Muscle of leg (tissue), 16 donors: ENCODE data around the gene VWA3A. TPM values are rescaled to one million over a fixed set of nuclear protein-coding genes. Genes with fewer than 3 reads are reported as not detected.
"Not testable (repeated sequence)": the region's sequence is repeated elsewhere in the genome, so short reads cannot be mapped to it uniquely, and the experiment has no call there.

Experiments
- DNase-seq: peaks from one replicate; pipeline ENCODE4 v3.0.0; 2013
- H3K27ac ChIP-seq: one replicate; pipeline ENCODE4 v1.5.1; 2013; ENCODE audit warnings: mild to moderate bottlenecking, low read length, control low read depth
- H3K27me3 ChIP-seq: one replicate; pipeline ENCODE4 v1.6.1; 2013; ENCODE audit warnings: low read length; ENCODE audit not compliant: control insufficient read depth, insufficient read depth
- H3K36me3 ChIP-seq: one replicate; pipeline ENCODE4 v1.6.1; 2013; ENCODE audit warnings: low read length; ENCODE audit not compliant: control insufficient read depth, insufficient read depth
- H3K4me1 ChIP-seq: one replicate; pipeline ENCODE4 v1.6.1; 2013; ENCODE audit warnings: low read length; ENCODE audit not compliant: control insufficient read depth, insufficient read depth
- H3K4me3 ChIP-seq: one replicate; pipeline ENCODE4 v1.5.1; 2013; ENCODE audit warnings: low read length, control low read depth
- H3K9me3 ChIP-seq: replicated peaks from 2 replicates; pipeline ENCODE4 v1.6.1; 2013; ENCODE audit warnings: low read depth, low read length; ENCODE audit not compliant: control insufficient read depth
- WGBS: methylation state at CpG from one replicate; pipeline ENCODE4 v1.1.5; 2013; ENCODE audit warnings: missing lambda C conversion rate; ENCODE audit not compliant: insufficient coverage; 5-methylcytosine and 5-hydroxymethylcytosine counted together
- long read RNA-seq, 11 donors: transcript quantifications; one replicate each; lab custom pipeline, GENCODE V29; 2026
- polyA plus RNA-seq, 8 donors: library from polyadenylated mRNA; unstranded; fragments of 120-200 nt; gene quantifications; one replicate each; pipeline versions ENCODE4 v1.2.1 to v1.2.3, GENCODE V29; 2013; ENCODE audit warnings: inconsistent platforms in 1 of 8, low replicate concordance in 1 of 8; ENCODE audit not compliant: insufficient read length in 8 of 8, insufficient read depth in 1 of 8
- total RNA-seq: library from RNA; stranded (reverse); fragments of 120-200 nt; gene quantifications from one replicate; pipeline ENCODE4 v1.2.4, GENCODE V29; 2013

Gene VWA3A, protein sequence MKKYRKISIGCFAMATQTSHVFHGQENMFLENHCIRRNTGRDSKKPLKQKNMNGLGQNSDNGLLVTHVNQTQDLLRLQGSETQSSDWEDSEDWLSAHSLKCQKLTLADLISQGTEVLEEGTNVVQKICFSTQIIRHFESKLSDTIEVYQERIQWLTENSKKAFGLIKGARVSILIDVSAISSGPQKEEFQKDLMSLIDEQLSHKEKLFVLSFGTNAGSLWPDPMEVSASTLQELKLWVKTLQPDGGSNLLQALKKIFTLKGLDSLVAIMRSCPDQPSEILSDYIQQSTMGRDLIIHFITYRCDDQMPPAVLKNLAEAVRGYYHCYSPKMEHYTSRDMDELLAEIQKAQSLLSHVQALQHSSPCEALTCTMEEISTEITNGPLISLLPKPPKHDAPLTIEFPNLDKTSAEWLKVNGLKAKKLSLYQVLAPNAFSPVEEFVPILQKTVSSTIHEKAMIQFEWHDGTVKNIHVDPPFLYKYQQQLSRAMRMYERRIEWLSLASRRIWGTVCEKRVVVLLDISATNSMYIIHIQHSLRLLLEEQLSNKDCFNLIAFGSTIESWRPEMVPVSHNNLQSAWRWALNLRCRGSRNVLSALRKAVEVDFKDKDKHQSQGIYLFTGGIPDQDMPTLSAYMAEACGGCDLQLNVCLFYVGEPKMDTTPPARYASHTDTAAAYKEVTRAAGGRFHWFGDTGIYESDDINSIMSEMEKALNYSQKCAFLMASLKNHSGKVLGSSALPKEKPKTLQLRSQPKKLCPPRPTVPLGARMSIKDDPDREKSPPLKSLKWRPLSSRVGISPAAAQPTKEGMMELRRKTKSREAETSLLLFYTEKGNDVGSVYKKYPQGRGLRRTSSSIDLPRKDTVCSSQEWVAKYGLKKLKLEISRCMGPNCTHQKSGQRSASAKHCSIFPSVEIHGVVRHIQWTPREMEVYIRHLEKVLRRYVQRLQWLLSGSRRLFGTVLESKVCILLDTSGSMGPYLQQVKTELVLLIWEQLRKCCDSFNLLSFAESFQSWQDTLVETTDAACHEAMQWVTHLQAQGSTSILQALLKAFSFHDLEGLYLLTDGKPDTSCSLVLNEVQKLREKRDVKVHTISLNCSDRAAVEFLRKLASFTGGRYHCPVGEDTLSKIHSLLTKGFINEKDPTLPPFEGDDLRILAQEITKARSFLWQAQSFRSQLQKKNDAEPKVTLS
- total RNA-seq: 0.09 TPM
- under 1 TPM in 7 of 8 donors, not detected in 1; 0.08 to 0.53 (median 0.23) TPM for polyA plus RNA-seq
- long read RNA-seq, donor 1: 0 reads
- long read RNA-seq, donor 2: 0 reads
- long read RNA-seq, donor 3: 0 reads
- long read RNA-seq, donor 4: 0 reads
- long read RNA-seq, donor 5: 0 reads
- long read RNA-seq, donor 6: 0 reads
- long read RNA-seq, donor 7: 0 reads
- long read RNA-seq, donor 8: 0 reads
- long read RNA-seq, donor 9: 0 reads
- long read RNA-seq, donor 10: 0 reads
- long read RNA-seq, donor 11: 0 reads

DNA sequence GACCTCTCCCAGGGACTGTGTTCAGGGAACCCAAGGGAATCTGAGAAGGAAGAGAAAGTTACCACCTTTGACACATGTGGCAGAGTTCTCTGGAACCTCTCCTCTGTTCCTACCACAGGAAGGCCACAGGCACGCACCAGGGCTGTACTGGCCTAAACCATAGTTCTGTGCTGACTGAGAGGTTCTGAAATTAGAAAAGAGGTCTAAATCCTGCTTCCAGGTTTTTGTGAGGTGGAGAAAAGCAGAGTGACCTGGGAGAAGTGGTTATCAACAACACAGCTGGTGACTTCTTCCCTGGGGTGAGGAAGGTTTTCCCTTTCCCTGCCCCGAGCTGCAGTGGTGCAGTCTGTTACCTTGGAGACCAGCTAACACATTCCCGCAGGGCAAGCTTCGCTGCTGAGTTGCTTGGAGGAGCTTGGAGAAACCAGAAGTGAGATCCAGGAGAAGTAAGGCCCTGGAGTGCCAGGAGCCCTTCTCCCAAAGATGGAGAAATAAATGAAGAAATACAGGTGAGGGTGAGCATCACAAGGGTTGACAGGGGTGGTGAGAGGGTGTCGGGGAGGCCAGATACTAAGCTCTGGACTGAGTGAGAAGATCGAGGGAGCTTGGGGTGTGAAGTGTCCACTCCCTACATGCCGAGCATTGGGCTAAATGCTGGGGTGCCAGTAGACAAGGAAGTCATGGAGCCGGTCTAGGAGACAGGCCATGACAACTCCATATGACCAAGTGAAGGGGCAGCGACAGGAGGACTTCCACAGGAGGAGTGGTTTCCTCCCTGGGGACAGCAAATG is at the start of gene VWA3A:
Gene VWA3A, plus strand, starts transcription at position 399 of the 791 bp plus-strand sequence. Its CDS starts 97 bp downstream, at position 496.
- H3K4me3 ChIP-seq: no peak within 1 kb of the TSS
- no peaks in the 10 kb centered on the region for H3K4me1 ChIP-seq
- no peaks in the 10 kb centered on the region for H3K9me3 ChIP-seq
- no peak within 1 kb of the TSS for H3K27ac ChIP-seq
- H3K36me3 ChIP-seq: no peaks in the 10 kb centered on the region
- no peaks in the 10 kb centered on the region for H3K27me3 ChIP-seq
- 45% methylated on average over 6 of the region's 9 CpGs for WGBS
- DNase-seq: peak; percentile 8

DNA sequence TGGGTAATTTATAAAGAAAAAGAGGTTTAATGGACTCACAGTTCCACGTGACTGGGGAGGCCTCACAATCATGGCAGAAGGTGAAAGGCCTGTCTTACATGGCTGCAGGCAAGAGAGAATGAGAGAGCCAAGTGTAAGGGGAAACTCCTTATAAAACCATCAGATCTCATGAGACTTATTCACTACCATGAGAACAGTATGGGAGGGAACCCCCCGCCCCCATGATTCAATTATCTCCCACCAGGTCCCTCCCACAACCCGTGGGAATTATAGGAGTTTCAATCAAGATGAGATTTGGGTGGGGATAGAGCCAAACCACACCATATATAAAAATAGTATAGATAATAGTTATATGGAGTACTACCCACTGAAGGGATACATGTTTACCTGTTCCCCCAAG is 48.5 kb upstream of the VWA3A start:
- H3K27me3 ChIP-seq, H3K4me1 ChIP-seq, DNase-seq, H3K9me3 ChIP-seq, H3K27ac ChIP-seq, H3K36me3 ChIP-seq, H3K4me3 ChIP-seq: not testable (repeated sequence)
- WGBS: no CpG with 5 or more reads among the region's 3 CpGs

DNA sequence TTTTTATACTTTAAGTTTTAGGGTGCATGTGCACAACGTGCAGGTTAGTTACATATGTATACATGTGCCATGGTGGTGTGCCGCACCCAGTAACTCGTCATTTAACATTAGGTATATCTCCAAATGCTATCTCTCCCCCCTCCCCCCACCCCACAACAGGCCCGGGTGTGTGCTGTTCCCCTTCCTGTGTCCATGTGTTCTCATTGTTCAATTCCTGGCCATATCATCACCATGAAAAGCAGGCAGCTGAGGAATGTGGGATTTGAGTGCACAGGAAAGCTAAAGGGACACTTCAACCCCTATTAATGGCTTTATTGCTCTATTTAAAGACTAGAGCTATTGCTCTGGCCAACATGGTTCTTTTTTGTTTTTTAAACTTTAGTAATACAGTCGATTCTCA is 46.5 kb upstream of the VWA3A start:
- not testable (repeated sequence) for H3K4me3 ChIP-seq, H3K27ac ChIP-seq, H3K9me3 ChIP-seq, H3K4me1 ChIP-seq, H3K27me3 ChIP-seq, H3K36me3 ChIP-seq
- DNase-seq: peak; percentile 15
- WGBS: no CpG with 5 or more reads among the region's 5 CpGs

DNA sequence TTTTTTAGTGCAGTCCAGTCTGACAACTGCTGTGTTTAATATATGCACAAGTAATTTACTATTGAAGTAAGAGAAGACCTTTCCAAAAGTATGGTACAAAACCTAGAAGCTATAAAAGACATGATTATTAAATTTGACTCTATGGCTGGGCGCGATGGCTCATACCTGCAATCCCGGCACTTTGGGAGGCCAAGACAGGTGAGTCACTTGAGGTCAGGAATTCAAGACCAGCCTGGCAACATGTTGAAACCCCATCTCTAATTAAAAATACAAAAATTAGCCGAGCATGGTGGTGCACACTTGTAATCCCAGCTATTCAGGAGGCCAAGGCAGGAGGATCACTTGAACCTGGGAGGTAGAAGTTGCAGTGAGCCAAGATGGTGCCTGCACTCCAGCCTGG is 41.4 kb upstream of the VWA3A start:
- Histone ChIP-seq H3K27ac (no peak overlapping the region), H3K4me3 (no peak overlapping the region), H3K9me3 (no peaks in the 10 kb centered on the region), H3K36me3 (no peaks in the 10 kb centered on the region), H3K27me3 (no peaks in the 10 kb centered on the region), H3K4me1 (no peaks in the 10 kb centered on the region)
- no peak for DNase-seq
- 90% methylated on average over 3 of the region's 4 CpGs for WGBS

DNA sequence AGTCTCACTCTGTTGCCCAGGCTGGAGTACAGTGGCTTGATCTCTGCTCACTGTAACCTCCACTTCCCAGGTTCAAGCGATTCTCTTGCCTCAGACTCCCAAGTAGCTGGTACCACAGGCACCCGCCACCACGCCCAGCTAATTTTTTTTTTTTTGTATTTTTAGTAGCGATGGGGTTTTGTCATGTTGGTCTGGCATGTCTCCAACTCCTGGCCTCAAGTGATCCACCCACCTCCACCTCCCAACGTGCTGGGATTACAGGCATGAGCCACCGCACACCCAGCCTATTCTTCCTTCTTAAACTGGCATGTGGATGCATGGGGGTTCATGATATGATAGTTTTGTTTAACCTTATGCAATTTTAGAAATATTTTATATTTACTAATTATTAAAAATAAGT is 39.4 kb upstream of the VWA3A start:
- no peak for DNase-seq
- 100% methylated on average over 1 of the region's 6 CpGs for WGBS
- no peak overlapping the region for H3K27ac ChIP-seq
- H3K4me3 ChIP-seq: no peak overlapping the region
- no peaks in the 10 kb centered on the region for H3K36me3 ChIP-seq
- no peaks in the 10 kb centered on the region for H3K9me3 ChIP-seq
- no peaks in the 10 kb centered on the region for H3K27me3 ChIP-seq
- H3K4me1 ChIP-seq: no peaks in the 10 kb centered on the region

- Histone ChIP-seq H3K36me3 (no peaks in the 10 kb centered on the region), H3K4me3 (no peak overlapping the region), H3K27me3 (no peaks in the 10 kb centered on the region), H3K4me1 (no peaks in the 10 kb centered on the region), H3K27ac (no peak overlapping the region), H3K9me3 (no peaks in the 10 kb centered on the region)
- no peak for DNase-seq
- 100% methylated on average over 1 of the region's 4 CpGs for WGBS
These were observed 38.4 kb upstream of the VWA3A start for GRCh38 chr16:22053921-22054341.

GRCh38 chr16:22054847-22055590 is 37.3 kb upstream of the VWA3A start:
- H3K36me3 ChIP-seq: no peaks in the 10 kb centered on the region
- no peak overlapping the region for H3K4me3 ChIP-seq
- no peaks in the 10 kb centered on the region for H3K4me1 ChIP-seq
- no peak overlapping the region for H3K27ac ChIP-seq
- H3K9me3 ChIP-seq: no peaks in the 10 kb centered on the region
- no peak for DNase-seq
- no peaks in the 10 kb centered on the region for H3K27me3 ChIP-seq
- WGBS: 100% methylated on average over 1 of the region's 5 CpGs

GRCh38 chr16:22055881-22056280 is 36.5 kb upstream of the VWA3A start:
- no peaks in the 10 kb centered on the region for H3K9me3 ChIP-seq
- no peak for DNase-seq
- no peaks in the 10 kb centered on the region for H3K27me3 ChIP-seq
- no peaks in the 10 kb centered on the region for H3K36me3 ChIP-seq
- no peak overlapping the region for H3K4me3 ChIP-seq
- no peaks in the 10 kb centered on the region for H3K4me1 ChIP-seq
- WGBS: 71% methylated on average over 3 of the region's 5 CpGs
- no peak overlapping the region for H3K27ac ChIP-seq
